Stimulated activated CD4-positive, alpha-beta T cell treated with anti-CD3 and anti-CD28 coated beads, TNF-alpha, amount 100 ng/mL, for 48 hours (primary cell): Measurements from ENCODE around the gene ST8SIA2.

Experiments
- DNase-seq, 3 donors: peaks; one replicate each; pipeline ENCODE4 v3.0.0-alpha.2; 2020; ENCODE audit warnings: low read depth in 3 of 3

ST8SIA2 gene, protein sequence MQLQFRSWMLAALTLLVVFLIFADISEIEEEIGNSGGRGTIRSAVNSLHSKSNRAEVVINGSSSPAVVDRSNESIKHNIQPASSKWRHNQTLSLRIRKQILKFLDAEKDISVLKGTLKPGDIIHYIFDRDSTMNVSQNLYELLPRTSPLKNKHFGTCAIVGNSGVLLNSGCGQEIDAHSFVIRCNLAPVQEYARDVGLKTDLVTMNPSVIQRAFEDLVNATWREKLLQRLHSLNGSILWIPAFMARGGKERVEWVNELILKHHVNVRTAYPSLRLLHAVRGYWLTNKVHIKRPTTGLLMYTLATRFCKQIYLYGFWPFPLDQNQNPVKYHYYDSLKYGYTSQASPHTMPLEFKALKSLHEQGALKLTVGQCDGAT

DNA sequence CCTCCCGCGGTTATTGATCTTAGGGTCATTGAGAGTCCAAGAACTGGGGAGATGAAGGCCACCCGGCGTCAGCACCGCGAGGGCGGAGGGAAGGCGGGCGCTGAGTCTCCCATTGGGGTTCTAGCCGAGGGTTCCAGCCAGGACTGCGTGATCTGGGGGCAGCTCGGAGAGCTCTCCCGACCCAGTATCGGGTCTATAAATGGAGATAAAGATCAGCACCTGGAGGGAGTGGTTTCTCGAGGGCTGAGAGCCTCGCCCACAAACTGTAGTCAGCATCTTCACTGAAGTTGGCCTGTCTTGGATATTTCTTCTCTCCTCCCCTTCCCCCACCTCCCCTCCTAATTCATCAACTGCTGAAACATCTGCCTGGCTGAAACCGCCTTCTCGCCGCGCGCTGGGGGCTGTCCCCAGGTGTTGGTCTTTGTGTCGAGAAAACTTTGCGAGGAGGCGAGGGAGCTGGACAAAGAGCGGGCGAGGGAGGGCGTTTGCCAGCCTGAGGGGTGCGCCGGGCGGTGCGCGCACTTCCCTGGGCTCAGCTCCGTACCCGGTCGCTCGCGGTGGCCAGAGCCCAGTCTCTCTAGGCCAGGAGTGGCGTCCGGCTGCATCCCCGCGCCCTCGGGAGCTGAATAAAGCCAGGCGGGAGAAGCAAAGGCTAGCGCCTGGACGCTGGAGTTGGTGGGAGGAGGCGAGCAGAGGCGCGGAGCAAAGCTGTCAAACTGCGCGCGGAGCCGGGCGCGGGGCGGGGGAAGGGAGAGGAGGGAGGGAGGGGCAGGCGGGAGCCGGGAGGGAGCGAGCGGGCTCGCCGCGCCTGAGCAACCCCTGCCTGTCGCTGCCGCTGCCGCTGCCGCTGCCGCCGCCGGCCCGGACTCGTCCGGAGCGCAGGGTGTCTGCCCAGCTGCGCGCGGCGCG is at the start of gene ST8SIA2:
Gene ST8SIA2, plus strand, starts transcription at position 811 of the 909 bp plus-strand sequence. CDS start 184 bp downstream, outside the sequence.
- DNase-seq: no peak

DNA sequence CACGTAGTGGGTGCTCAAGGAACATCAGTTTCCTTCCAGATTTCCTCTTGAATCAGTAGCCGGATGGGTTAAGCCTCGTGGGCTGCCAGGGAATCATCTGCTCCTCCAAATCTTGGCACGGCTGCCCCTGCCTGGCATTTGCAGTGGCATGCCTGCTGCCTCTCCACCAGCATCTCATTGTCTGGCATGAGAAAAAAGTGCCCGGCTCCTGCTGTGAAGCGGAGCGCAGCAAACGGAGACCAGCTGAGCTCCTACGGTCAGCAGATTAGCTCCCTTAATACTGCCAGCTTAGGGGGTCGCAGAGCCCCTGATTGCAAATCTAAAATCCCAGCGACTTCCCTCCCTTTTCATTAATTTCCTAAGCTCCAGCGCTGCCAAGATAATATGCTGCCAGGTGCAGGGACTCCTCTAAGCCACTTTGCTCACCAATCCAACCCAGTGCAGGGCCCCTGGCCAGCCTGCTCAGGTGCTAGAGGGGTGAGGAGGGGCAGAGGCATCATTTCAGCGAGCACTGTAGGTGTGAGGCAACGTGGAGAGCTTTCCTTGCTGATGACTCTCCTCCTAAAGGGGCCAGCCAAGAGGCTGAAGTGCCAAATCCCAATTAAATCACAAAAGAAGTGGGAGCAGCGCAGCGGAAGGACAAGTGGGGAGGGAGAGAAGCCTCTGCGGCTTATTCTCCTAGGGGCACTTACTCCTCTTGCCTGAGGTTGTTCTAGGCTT is 49.6 kb upstream of the ST8SIA2 start:
- DNase-seq: no peak

DNA sequence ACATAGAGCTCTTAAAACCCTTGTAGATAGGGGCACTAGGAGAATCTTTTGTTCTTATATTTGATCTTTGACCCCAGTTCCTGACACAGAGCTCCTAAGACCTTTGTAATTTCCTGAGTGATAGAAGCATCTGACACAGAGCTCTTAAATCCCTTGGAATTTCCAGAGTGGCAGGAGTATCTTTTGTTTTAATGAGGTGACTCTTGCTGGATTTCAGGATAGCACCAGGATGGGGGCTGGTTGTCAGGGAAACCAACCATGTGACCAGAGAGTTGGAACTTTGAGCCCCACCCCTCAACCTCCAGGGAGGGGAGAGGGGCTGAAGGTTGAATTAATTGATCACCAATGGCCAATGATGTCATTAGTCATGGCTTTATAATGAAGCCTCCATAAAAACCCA is 47.6 kb upstream of the ST8SIA2 start:
- no peak for DNase-seq

DNA sequence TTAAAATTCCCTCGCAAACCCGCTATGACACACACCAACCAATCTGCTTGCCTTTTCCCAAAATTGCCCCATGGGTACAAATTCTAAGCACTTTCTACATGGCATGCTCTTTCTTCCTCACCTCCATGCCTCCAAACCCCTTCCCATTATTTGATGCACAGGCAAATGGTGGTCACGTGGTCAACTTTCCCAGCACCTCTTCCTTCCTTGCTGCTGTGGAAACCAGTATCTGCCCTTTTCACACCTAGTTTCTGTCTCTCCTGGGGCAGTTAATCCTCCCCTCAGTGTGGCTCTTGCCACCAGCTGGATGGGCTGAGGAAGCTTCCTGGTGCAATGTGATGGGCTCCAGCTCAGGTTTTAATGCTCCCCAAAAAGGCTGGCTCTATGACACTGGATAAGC is 38.4 kb upstream of the ST8SIA2 start:
- no peak for DNase-seq

DNA sequence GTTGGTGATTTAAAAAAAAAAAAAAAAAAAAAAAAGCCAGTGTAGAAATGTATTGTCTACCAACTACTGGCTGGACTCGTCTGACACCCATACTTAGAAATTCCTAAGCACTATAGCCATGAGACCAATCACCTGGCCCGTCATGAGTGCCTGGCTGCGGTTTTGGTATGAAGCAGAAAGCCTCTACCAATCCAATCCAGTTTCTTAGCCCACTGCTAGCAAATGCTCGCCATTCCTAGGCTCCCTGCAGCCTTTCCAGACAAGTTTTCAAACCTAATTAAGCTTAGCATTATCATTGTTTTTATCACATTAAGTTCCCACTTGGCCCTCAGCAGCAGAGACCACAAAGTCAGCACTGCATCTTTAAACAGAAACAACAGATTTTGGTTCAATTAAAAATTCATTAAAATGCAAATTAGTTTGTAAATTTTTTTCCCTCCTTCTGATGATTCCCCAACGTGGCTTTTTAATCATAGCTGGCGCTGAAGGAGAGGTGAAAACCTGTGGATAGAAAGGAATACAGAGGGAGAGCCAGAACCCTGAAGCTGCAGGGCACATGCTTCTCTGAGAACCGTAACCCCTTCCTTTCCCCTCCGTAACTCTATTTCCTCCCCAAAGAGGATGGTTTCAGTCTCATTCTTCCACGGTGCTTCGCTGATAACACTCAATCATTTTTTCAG is 32.2 kb upstream of the ST8SIA2 start:
- no peak for DNase-seq

DNA sequence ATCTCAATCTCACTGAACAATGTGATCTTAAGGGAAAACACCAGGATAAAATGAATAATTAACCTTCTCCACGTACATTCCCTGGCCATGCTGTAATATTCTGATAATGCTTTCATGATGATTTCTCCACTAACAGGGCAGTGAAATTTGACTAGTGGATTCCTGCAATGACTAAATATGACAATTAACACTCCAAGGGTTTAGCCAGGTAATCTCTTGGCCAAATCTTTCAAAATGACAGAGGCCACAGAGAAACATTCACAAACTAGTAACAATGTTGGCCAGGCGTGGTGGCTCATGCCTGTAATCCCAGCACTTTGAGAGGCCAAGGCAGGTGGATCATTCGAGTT is 31.7 kb upstream of the ST8SIA2 start:
- DNase-seq: no peak

DNA sequence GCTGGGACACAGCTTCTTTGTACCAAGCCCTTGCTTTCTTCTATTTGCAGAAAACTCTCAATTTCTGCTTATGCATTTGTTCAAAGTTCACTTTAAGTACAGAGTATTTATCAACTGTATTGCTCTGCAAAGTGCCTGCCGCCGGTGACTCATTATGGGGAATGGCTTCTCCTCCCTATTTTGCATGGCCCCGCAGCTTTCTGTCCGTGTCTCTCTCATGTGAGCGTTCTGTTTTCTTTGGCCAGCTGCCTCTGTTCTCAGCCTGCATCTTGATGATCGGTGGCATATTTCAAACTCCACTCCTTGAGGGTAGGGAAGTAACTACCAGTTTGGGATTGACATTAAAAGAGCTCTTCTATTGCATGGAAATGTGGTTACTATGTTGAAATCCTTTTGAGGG is 28.6 kb upstream of the ST8SIA2 start:
- DNase-seq: no peak

DNA sequence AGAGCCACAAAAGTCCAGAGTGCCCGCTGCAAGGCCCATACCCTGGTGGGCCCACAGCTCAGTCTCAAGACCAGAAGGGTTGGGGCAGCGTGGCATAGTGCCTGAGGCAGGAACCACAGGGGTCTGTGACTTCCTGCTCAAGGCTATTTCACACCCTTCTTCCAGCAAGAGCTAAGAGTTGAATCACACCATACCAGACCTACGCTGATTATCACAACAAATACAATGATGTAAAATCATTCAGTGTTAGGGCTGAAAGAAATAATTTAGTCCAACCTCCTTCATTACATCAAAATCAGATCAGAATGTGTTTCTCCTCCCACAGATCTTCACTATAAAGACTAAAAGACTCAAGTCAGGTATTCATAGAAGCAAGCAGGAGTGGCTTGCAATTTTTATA is 27.8 kb upstream of the ST8SIA2 start:
- DNase-seq: no peak

DNA sequence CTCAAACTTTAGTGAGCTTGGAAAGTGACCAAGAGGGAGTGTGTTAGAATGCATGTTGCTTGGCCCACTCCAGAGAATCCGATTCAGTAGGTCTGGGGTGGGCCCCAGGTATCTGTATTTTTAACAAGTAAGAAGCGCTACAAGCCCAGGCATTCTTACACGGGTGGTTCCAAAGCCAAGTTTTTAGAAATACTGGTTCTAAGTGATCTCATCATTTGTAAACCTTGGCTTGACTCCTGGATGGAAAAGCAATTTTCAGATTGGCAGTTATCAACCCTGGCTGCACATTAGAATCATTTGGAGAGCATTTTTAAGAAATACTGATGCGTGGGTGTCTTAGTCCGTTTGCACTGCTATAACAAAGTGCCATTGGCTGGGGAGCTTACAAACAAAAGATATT is 27.3 kb upstream of the ST8SIA2 start:
- no peak for DNase-seq

DNA sequence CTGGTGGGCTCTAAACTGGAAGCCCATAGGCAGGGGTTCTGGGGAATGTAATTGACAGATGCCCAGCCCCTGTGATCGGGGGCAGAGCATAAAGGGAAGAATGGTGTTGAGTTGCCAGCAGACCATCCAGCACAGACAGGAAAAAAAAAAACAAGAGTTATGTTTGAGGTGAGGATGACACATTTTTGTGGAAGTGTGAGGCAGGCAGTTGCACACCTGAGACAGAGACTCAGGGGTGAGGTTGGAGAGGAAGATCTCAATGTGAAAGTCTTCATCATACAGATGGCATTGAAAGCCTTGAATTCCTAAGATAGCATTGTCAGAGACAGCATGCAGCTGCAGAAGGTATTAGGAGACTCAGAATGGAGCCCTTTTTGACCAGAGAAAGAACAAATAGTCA is 18.6 kb upstream of the ST8SIA2 start:
- no peak for DNase-seq

DNA sequence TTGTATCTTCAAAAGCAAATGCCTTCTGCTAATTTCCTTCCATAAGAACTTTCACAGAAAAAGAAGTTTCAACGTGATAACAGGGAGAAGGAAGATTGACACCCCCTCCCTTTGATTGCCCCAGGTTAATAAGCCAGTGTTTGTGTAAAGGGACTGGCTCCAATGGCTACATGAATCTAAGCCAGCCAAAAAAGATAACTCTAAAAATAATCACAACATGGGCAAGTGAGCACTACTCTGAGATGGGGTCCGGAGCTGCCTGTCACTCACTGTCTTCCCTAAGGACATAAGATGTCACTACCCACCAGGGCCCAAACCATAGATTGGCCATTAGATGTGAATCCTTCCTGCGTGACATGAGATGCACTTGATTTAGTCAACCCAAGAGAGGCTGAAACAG is 17.6 kb upstream of the ST8SIA2 start:
- no peak for DNase-seq

DNA sequence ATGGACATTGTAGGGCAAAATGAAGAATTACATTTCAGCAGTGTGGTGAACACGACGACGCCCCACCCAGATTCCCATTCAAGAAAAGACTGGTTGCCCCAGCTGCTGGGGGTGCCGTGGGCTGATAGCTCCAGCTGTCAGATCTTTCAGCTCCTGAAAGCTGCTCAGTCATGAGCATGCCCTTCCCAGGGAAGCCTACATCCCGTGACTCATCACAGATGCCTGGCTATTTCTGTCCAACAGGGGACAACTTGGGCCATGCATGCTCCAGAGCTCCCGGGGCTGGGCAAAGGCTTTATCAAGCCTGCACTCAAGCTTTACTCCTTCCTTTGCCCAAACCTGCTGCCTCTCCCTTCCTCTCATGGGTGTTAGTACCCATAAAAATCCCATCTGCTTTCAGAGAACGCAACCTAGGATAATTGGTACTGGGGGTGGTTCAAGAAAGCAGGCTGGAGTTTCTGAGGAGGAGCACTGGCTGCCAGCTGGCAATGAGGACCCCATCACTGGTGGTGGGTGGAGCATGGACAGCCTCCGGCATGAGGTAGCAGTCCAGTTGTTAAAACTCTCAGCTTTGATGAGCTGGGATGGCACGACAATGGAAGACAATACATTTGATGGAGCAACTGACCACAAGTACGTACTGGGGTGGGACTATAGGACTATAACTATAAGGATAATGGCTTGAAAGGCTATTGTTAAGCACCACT is 16.4 kb upstream of the ST8SIA2 start:
- no peak for DNase-seq

DNA sequence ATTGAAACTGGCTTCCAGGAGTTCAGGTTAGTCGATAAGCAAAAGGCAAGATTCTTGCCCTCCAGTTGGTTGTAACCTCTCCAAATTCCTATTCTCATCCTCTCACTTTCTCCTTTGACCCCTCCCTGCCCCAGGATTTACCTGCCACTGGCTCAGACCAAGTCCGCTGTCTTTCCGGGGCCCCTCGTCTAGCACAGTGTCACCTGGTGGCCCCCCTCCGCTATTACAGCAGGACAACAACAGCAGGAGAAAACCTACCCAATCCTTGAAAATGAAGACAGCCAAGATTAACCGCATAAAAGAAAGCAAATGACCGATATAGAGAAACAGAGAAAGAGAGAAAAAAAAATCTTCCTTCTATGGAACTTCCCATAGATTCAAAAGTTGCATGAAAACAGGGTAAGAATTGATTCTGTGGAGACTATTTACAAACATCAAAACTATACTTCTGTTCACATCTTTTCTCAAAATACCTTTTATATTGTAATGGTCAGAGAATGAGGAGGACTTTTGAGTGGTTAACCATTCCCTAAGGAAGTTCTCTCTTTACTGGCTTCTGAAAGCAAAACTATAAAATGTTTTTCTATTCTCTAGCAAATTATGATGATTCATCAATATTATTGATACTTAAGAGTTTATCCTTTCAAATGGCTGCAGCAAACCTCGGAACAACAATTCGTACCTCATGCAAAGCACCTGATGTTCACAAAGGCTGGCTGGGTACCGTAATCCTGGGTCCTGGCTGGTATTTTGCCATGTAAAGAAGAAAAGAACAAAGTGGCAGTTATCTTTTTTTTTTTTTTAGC is 10.0 kb upstream of the ST8SIA2 start:
- DNase-seq: peak in 1 of 3 donors; percentile 11

DNA sequence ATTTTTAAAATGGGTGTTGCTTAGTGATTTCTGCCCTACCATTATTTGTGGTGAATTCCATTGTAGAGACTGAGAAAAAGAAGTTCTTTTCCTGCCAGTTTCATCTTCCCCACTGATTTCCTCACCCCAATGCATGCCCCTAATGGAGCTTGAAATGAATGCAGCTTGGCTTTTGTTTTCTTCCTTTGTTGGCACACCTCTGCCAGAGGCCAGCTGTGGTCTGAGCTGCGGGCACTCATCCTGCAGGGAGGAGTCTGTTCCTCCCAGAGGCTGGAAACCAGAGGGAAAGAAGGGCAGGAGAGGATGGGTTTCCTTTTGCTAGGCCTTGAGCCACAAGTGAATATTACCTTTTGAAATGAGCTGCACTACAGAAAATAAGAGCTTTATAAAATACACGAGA is 9.3 kb upstream of the ST8SIA2 start:
- DNase-seq: no peak

DNA sequence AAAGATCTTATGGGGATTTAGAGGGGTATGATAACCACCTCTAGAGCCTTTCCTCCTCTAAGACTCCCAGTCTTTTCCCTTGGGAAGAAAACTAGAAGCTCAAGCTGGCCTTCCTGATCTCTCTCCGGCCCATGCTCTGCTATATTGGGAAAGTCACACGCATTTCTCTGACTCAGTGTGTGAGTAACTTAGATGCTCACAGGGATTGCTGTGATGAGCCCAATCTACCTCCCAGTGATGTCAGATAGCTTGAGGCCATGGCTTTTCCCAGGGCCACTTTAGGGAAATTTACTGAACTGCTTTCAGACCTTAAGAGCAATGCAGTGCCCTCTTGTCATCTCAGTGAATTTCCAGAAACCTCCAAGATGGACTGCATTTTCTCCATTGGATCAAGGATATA is 8.6 kb upstream of the ST8SIA2 start:
- DNase-seq: no peak

DNA sequence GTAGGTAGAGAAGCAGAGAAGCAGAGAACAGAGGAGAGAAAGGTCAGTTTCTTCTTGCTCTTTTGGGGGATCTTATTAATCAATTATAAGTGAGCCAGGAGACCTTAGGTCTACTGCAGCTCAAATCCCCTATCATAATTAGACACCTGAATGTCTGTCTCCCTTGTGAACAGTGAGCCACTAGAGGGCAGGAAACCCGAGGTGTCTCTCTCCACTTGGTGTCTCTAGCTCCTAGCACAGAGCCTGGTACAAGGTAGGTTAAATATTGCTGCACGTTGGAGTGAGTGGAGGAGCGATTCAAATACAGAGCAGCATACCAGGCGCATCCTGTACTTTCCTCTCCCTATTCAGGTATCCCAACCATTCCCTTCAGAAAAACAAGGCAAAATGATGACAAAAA is 2.0 kb upstream of the ST8SIA2 start:
- DNase-seq: peak in 1 of 3 donors; percentile 8

DNA sequence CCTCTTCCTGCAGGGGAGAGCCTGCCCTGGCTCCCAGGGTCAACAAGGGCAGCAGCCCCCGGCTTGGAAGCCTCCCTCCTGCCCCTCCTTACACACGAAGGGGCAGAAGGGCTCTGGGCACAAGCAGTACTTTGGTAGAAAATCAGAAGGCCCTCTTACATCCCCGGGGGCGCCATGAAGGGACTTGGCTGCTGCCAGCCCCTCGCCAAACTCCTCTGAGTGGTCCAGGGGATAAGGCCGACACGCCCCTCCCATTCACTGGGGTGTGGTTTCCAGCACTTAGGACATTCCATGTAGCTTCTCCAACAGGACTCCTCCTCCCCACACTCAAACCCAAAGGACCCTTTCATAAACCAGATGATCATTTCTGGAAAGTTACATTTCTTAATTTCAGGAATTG is 1.2 kb upstream of the ST8SIA2 start:
- DNase-seq: no peak

DNA sequence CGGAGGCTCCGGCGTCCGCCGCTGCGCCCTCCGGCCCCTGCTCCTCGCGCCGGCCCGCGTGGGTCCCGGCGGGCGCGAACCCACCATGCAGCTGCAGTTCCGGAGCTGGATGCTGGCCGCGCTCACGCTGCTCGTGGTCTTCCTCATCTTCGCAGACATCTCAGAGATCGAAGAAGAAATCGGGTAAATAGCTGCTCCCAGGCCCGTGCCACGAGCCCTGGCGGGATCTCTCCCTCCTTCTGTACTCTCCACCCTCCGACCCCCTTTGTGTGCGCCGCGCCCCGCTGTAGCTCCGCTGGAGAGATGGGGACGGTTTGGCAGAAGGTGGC is 263 bp downstream of the ST8SIA2 start:
- no peak for DNase-seq

DNA sequence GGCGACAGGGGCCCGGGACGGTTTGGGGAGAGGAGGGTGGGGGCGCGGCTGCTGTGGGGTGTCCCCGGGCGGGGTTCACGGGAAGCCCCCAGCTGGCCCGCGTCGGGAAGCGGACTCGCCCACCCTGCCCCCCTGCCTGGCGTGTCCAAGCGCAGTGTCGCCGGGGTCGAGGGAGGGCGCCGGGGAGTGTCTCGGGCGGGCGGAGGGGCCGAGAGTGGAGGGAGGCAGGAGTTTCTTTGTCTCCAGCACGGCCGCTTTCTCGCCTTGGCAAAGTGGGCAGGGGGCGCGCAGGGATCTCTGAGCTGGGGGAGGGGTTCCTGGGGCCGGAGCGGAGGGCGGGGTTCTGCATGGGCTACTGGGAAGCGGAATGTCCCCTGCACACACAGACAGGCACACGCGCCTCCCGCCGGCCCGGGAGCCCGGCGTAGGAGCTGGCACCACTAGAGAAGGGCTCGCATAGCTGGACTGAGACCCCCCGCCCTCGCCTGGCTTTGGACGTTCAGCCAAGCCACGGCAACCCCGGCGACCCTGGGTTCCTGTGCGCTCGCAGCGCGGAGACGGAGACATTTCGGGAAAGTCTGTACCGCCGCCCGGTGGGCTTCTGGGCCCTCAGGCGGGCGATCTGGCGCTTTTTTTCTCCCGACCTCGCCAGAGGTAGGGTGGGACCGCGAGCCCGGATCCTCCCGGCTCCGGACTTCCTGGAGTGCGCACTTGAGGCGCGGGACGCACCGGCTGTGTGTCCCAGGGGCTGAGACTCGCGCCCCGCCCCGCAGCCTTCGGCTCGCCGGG is 822 bp downstream of the ST8SIA2 start:
- no peak for DNase-seq
